Adrenal gland (tissue), 5 donors: ENCODE results near the gene LPP.

Experiments used
- CTCF ChIP-seq, 6 experiments: fragments of 450-650 bp in 4 of 6; fragments of 200-600 bp in 2 of 6; sonication (generic) in 1 of 6; IDR thresholded peaks; 1 replicate in 5 of 6; 2 replicates in 1 of 6; pipeline versions ENCODE4 v1.5.1 to v1.8.0; 2016 to 2021; ENCODE audit warnings: antibody characterized with exemption in 6 of 6, mild to moderate bottlenecking in 2 of 6, moderate library complexity in 1 of 6
- POLR2A ChIP-seq, 2 donors: fragments of 450-650 bp; IDR thresholded peaks; one replicate each; pipeline ENCODE4 v1.6.1; 2017; ENCODE audit warnings: antibody characterized with exemption in 2 of 2, mild to moderate bottlenecking in 2 of 2, moderate library complexity in 1 of 2
- donor health status: DM: no; HTN: no; CAD: no.

GRCh38 chr3:188431553-188431952 is 277.6 kb downstream of the LPP start:
- TF ChIP-seq CTCF (IDR thresholded peaks at IDR 0.05) (no peak), POLR2A (IDR thresholded peaks at IDR 0.05) (no peak)
